K562 (cell line): ENCODE data around the gene SEC14L5. TPM values are rescaled to one million over a fixed set of nuclear protein-coding genes. Genes with fewer than 3 reads are reported as not detected.

Experiments
- ATAC-seq: fragments of 200-7000 bp; cut with Tn5 transposase; 3 replicates; pipeline ENCODE4 v1.9.1; 2020; ENCODE audit warnings: moderate library complexity
- BruUV-seq: library from RNA; stranded (reverse); fragments of 400-500 nt; replicated peaks from 2 replicates; lab custom pipeline; 2021; lab: Mats Ljungman, UMichigan
- CTCF ChIA-PET: fragments of 300-600 bp; formaldehyde crosslinking; extraction: SDS; loops from one replicate; lab custom pipeline; 2021; ENCODE audit warnings: low intra/inter-chr PET ratio; lab: Yijun Ruan, JAX
- POLR2A ChIA-PET: fragments of 300-600, 350-650 bp; sonication (Branson Sonifier 250); formaldehyde crosslinking; extraction: SDS; loops from one replicate; lab custom pipeline; 2021; ENCODE audit warnings: antibody characterized with exemption, inconsistent platforms; lab: Yijun Ruan, JAX
- DNase-seq, 4 experiments: peaks; one replicate each; pipeline versions ENCODE4 v3.0.0 to v3.0.0-alpha.2; 2011 to 2018; ENCODE audit warnings: low spot score in 3 of 4, mixed read lengths in 3 of 4; ENCODE audit errors: extremely low read depth in 1 of 4
- FAIRE-seq: peaks from 2 replicates; lab custom pipeline; 2011; peaks lifted over from hg19 to GRCh38; lab: Jason Lieb, UNC
- H2AFZ ChIP-seq: 2 replicates; pipeline ENCODE4 v1.6.0; 2011; ENCODE audit warnings: low read depth, low read length, control low read depth, inconsistent platforms
- H3K27ac ChIP-seq: fragments of 200-600 bp; 3 replicates; pipeline ENCODE4 v1.8.0; 2011; ENCODE audit warnings: low read depth, mild to moderate bottlenecking, control low read depth, inconsistent platforms, low read length, moderate library complexity, mixed read lengths; ENCODE audit errors: extremely low read depth
- H3K27me3 ChIP-seq, 2 experiments: fragments of 300-600 bp in 1 of 2; 2 replicates in 1 of 2; 3 replicates in 1 of 2; pipeline versions ENCODE4 v1.6.0 to v1.8.0; 2011; ENCODE audit warnings: inconsistent platforms in 2 of 2, low read length in 2 of 2, mild to moderate bottlenecking in 1 of 2, mixed read lengths in 1 of 2, moderate library complexity in 1 of 2; ENCODE audit not compliant: control insufficient read depth in 2 of 2, insufficient read depth in 2 of 2
- H3K36me3 ChIP-seq: fragments of 300-600 bp; 3 replicates; pipeline ENCODE4 v1.8.0; 2011; ENCODE audit warnings: mild to moderate bottlenecking, low read length, inconsistent platforms; ENCODE audit not compliant: control insufficient read depth, insufficient read depth
- H3K4me1 ChIP-seq, 2 experiments: fragments of 200-600 bp in 1 of 2; replicated peaks in 1 of 2; 2 replicates in 1 of 2; 3 replicates in 1 of 2; pipeline versions ENCODE4 v1.5.1 to v1.8.0; 2011; ENCODE audit warnings: inconsistent platforms in 2 of 2, low read length in 2 of 2, mild to moderate bottlenecking in 1 of 2, mixed read lengths in 1 of 2, moderate library complexity in 1 of 2; ENCODE audit not compliant: control insufficient read depth in 2 of 2, insufficient read depth in 2 of 2
- H3K4me2 ChIP-seq: 2 replicates; pipeline ENCODE4 v1.6.1; 2011; ENCODE audit warnings: low read length, control low read depth, inconsistent platforms, mixed read lengths; ENCODE audit not compliant: insufficient read depth
- H3K4me3 ChIP-seq: fragments of 200-600 bp; sonication (generic), shearing (Covaris generic); 2 replicates; pipeline ENCODE4 v1.5.1; 2016; ENCODE audit warnings: control low read depth, inconsistent platforms
- H3K79me2 ChIP-seq: fragments of 200-600 bp; 3 replicates; pipeline ENCODE4 v1.8.0; 2011; ENCODE audit warnings: low read length, inconsistent platforms; ENCODE audit not compliant: control insufficient read depth, insufficient read depth
- H3K9ac ChIP-seq, 2 experiments: 2 replicates each; pipeline versions ENCODE4 v1.6.0 to v1.6.1; 2011; ENCODE audit warnings: low read depth in 2 of 2, low read length in 2 of 2, control low read depth in 1 of 2, inconsistent platforms in 1 of 2, mild to moderate bottlenecking in 1 of 2, mixed read lengths in 1 of 2; ENCODE audit not compliant: insufficient read depth in 1 of 2
- H3K9me1 ChIP-seq: one replicate; pipeline ENCODE4 v1.6.0; 2011; ENCODE audit warnings: inconsistent platforms, mild to moderate bottlenecking, low read length, moderate library complexity; ENCODE audit not compliant: control insufficient read depth, insufficient read depth
- H3K9me3 ChIP-seq: replicated peaks from 2 replicates; pipeline ENCODE4 v1.5.1; 2011; ENCODE audit warnings: low read depth, low read length, inconsistent platforms; ENCODE audit not compliant: control insufficient read depth, insufficient read depth
- H4K20me1 ChIP-seq: replicated peaks from 2 replicates; pipeline ENCODE4 v1.6.1; 2011; ENCODE audit warnings: low read length, inconsistent platforms, mixed read lengths; ENCODE audit not compliant: control insufficient read depth, insufficient read depth
- ATF4 ChIP-seq: fragments of 450-650 bp; formaldehyde crosslinking; IDR thresholded peaks from 2 replicates; pipeline ENCODE4 v1.4.0; 2022; ENCODE audit warnings: mild to moderate bottlenecking, moderate library complexity
- FOXK2 ChIP-seq, 2 experiments: fragments of 450-650 bp; IDR thresholded peaks in 1 of 2; conservative IDR thresholded peaks in 1 of 2; 2 replicates each; pipeline ENCODE4 v1.6.1; 2016; ENCODE audit warnings: low read depth in 2 of 2, mild to moderate bottlenecking in 1 of 2
- FOXP4 ChIP-seq: sonication (generic); formaldehyde crosslinking; IDR thresholded peaks from 2 replicates; pipeline ENCODE4 v1.8.0; 2022; ENCODE audit warnings: mild to moderate bottlenecking, missing genetic modification reagents, borderline replicate concordance
- JUN ChIP-seq, 2 experiments: sonication (generic) in 1 of 2; formaldehyde crosslinking in 1 of 2; IDR thresholded peaks; 2 replicates each; pipeline versions ENCODE4 v1.6.1 to v1.8.0; 2012 to 2022; ENCODE audit warnings: borderline replicate concordance in 2 of 2, mild to moderate bottlenecking in 2 of 2, improper control_type of control experiment in 1 of 2, low read depth in 1 of 2, low read length in 1 of 2, missing genetic modification reagents in 1 of 2
- KLF13 ChIP-seq: fragments of 450-650 bp; IDR thresholded peaks from 2 replicates; pipeline ENCODE4 v1.6.1; 2016; ENCODE audit warnings: missing genetic modification characterization, low read depth, mild to moderate bottlenecking, missing compliant biosample characterization, moderate library complexity, borderline replicate concordance
- MAZ ChIP-seq, 2 experiments: fragments of 450-650 bp in 1 of 2; sonication (generic) in 1 of 2; formaldehyde crosslinking; IDR thresholded peaks in 1 of 2; conservative IDR thresholded peaks in 1 of 2; 2 replicates each; pipeline versions ENCODE4 v1.4.0 to v1.5.0; 2020; ENCODE audit warnings: mild to moderate bottlenecking in 1 of 2, missing genetic modification reagents in 1 of 2
- MTA3 ChIP-seq: fragments of 450-650 bp; formaldehyde crosslinking; IDR thresholded peaks from 2 replicates; pipeline ENCODE4 v1.6.1; 2017; ENCODE audit warnings: mild to moderate bottlenecking, borderline replicate concordance
- PATZ1 ChIP-seq: fragments of 250-450 bp; sonication (Bioruptor Pico); IDR thresholded peaks from 2 replicates; pipeline ENCODE4 v1.5.0; 2020; ENCODE audit warnings: mild to moderate bottlenecking, borderline replicate concordance
- RBFOX2 ChIP-seq: fragments of 200-400 bp; formaldehyde crosslinking; IDR thresholded peaks from 2 replicates; pipeline ENCODE4 v1.6.1; 2017; ENCODE audit warnings: low read depth, mild to moderate bottlenecking, low read length, moderate library complexity
- RBM17 ChIP-seq: fragments of 200-400 bp; formaldehyde crosslinking; IDR thresholded peaks from 2 replicates; pipeline ENCODE4 v1.6.1; 2017; ENCODE audit warnings: low read depth, mild to moderate bottlenecking, low read length, borderline replicate concordance
- SLC30A9 ChIP-seq: fragments of 250-450 bp; sonication (Bioruptor Pico); IDR thresholded peaks from 2 replicates; pipeline ENCODE4 v1.8.0; 2022; ENCODE audit warnings: mild to moderate bottlenecking, moderate library complexity
- ZC3H8 ChIP-seq: fragments of 450-650 bp; IDR thresholded peaks from 2 replicates; pipeline ENCODE4 v1.6.1; 2017
- ZNF134 ChIP-seq: fragments of 250-450 bp; sonication (Bioruptor Pico); conservative IDR thresholded peaks from 2 replicates; pipeline ENCODE4 v1.4.0; 2020
- ZNF398 ChIP-seq: fragments of 250-450 bp; sonication (Bioruptor Pico); IDR thresholded peaks from 2 replicates; pipeline ENCODE4 v1.8.0; 2021; ENCODE audit warnings: moderate library complexity, mild to moderate bottlenecking, inconsistent platforms
- WGBS: fragments of 100-300 bp; shearing (Covaris generic); methylation state at CpG from one replicate; pipeline ENCODE4 v1.1.6; 2016; ENCODE audit warnings: low coverage, mixed read lengths; ENCODE audit not compliant: insufficient coverage; ENCODE audit errors: missing lambda C conversion rate; 5-methylcytosine and 5-hydroxymethylcytosine counted together
- in situ Hi-C: fragments of 300-500 bp; cut with MboI; formaldehyde crosslinking; loops from 4 replicates; pipeline ENCODE4 v1.15.0; 2018; ENCODE audit warnings: inconsistent platforms, mixed read lengths
- intact Hi-C: fragments of 100-400 bp; cut with micrococcal nuclease; formaldehyde crosslinking; loops from 2 replicates; pipeline ENCODE4 v1.14.2; 2022
- polyA plus RNA-seq, 8 experiments: library from polyadenylated mRNA; depleted of rRNA in 4 of 8; stranded (reverse) in 5 of 8; unstranded in 3 of 8; fragments of >200 nt; fragmentation: Nextera tagmentation in 2 of 8; fragmentation: Illumina TruSeq in 1 of 8; extraction: Ambion mirVana in 2 of 8; extraction: Trizol in 1 of 8; gene quantifications; 2 replicates each; pipeline versions ENCODE4 v1.2.1 to v1.2.3, GENCODE V29; 2011 to 2014; ENCODE audit warnings: inconsistent platforms in 1 of 8, missing spikeins in 1 of 8
- total RNA-seq, 7 experiments: library from RNA; depleted of rRNA in 6 of 7; stranded (reverse); fragments of >200 nt in 6 of 7; fragmentation: Illumina TruSeq in 2 of 7; extraction: Trizol in 2 of 7; gene quantifications; 2 replicates each; pipeline versions ENCODE4 v1.2.1 to v1.2.3, GENCODE V29; 2011 to 2021; ENCODE audit warnings: low replicate concordance in 1 of 7

SEC14L5 gene
- total and polyA plus RNA-seq, 9 of the 15 experiments (the other 6 are each of a cell fraction or from before 2014, with no cell fraction given), result 0.11 TPM; not detected in 8

GRCh38 chr16:4925293-4925607 is 32.9 kb upstream of the SEC14L5 start:
- intact Hi-C loops (no loop called here), in situ Hi-C loops (no loop called here)
- no peak for ATAC-seq
- no peak overlapping the region for H3K27ac ChIP-seq
- no TSS peak for BruUV-seq
- no peak overlapping the region for H2AFZ ChIP-seq
- no peaks in the 10 kb centered on the region for H4K20me1 ChIP-seq
- 6% methylated on average over 5 of the region's 5 CpGs for WGBS
- peaks cover 0 to 5% of the 10 kb centered on the region in 2 experiments; a peak in 2 of 5 replicates for H3K4me1 ChIP-seq
- POLR2A ChIA-PET, result no interaction called here
- H3K4me2 ChIP-seq, result no peak overlapping the region
- peaks cover 25 to 57% of the 10 kb centered on the region in 2 experiments for H3K27me3 ChIP-seq
- FAIRE-seq, result no peak
- CTCF ChIA-PET, result no interaction called here
- no peak overlapping the region for H3K4me3 ChIP-seq
- no peaks in the 10 kb centered on the region for H3K36me3 ChIP-seq
- no peak for DNase-seq
- no peak overlapping the region for H3K9ac ChIP-seq
- H3K9me3 ChIP-seq, result no peaks in the 10 kb centered on the region; the same call in 1 of the 2 replicates
- no peaks in the 10 kb centered on the region for H3K79me2 ChIP-seq
- no peaks in the 10 kb centered on the region for H3K9me1 ChIP-seq
- TF ChIP-seq JUN (IDR thresholded peaks at IDR 0.05; ENCODE audit: borderline replicate concordance, low read depth, low read length) (no peak), JUN (CRISPR knock-in tag; IDR thresholded peaks at IDR 0.05; ENCODE audit: borderline replicate concordance) (no peak), SLC30A9 (CRISPR knock-in tag) (no peak), FOXK2 (conservative IDR thresholded peaks at IDR 0.05 in 1 of 2, IDR thresholded peaks at IDR 0.05 in 1 of 2; ENCODE audit: low read depth in 2 of 2) (no peak), RBM17 (no peak), ZNF398 (CRISPR knock-in tag) (no peak), ATF4 (CRISPR knock-in tag) (no peak), FOXP4 (CRISPR knock-in tag) (no peak), MAZ (CRISPR knock-in tag; conservative IDR thresholded peaks at IDR 0.05 in 1 of 2, IDR thresholded peaks at IDR 0.05 in 1 of 2) (no peak), MTA3 (no peak), ZC3H8 (no peak), ZNF134 (no peak), KLF13 (tag) (no peak), RBFOX2 (no peak), PATZ1 (CRISPR knock-in tag) (no peak)
